DMS153 (cell line): ENCODE results near the gene PLEKHA1.
A peak's percentile ranks its signal among the peaks of the same experiment; 100 is the strongest.

Experiments
- DNase-seq: peaks from one replicate; lab custom pipeline; 2025; lab: John Stamatoyannopoulos, UW

PLEKHA1 gene

GRCh38 chr10:122422266-122422989 lies 47.9 kb downstream of the PLEKHA1 start:
- no peak for DNase-seq

- no peak for DNase-seq
Measured at GRCh38 chr10:122424059-122424458, 49.6 kb downstream of the PLEKHA1 start.

GRCh38 chr10:122426829-122427228 lies 52.3 kb downstream of the PLEKHA1 start:
- DNase-seq: no peak

- no peak for DNase-seq
Measured at GRCh38 chr10:122427280-122427679, 52.8 kb downstream of the PLEKHA1 start.

- no peak for DNase-seq
Measured at GRCh38 chr10:122435212-122435827, 60.8 kb downstream of the PLEKHA1 start.

- no peak for DNase-seq
Measured at GRCh38 chr10:122441961-122442360, 67.5 kb downstream of the PLEKHA1 start.

- no peak for DNase-seq
Measured at GRCh38 chr10:122445469-122445868, 71.0 kb downstream of the PLEKHA1 start.

- no peak for DNase-seq
Measured at GRCh38 chr10:122445904-122446303, 71.4 kb downstream of the PLEKHA1 start.

GRCh38 chr10:122446668-122447423 lies 72.3 kb downstream of the PLEKHA1 start:
- DNase-seq: peak; percentile 19

- DNase-seq: no peak
Measured at GRCh38 chr10:122448600-122448999, 74.1 kb downstream of the PLEKHA1 start.

GRCh38 chr10:122449153-122449552 lies 74.6 kb downstream of the PLEKHA1 start:
- DNase-seq: no peak

- DNase-seq: no peak
Measured at GRCh38 chr10:122450353-122450990, 76.0 kb downstream of the PLEKHA1 start.

- no peak for DNase-seq
Measured at GRCh38 chr10:122454071-122454470, 79.6 kb downstream of the PLEKHA1 start.

- DNase-seq: no peak
Measured at GRCh38 chr10:122454603-122455080, 80.1 kb downstream of the PLEKHA1 start, which contains the start of gene ARMS2. Gene ARMS2 (plus strand): TSS chr10:122454653. CDS start chr10:122454728, 75 bp downstream.

GRCh38 chr10:122455376-122456079 lies 81.0 kb downstream of the PLEKHA1 start:
- no peak for DNase-seq

- no peak for DNase-seq
Measured at GRCh38 chr10:122457934-122458333, 83.4 kb downstream of the PLEKHA1 start.

GRCh38 chr10:122458693-122459092 lies 84.2 kb downstream of the PLEKHA1 start:
- no peak for DNase-seq

GRCh38 chr10:122459561-122460273 lies 85.2 kb downstream of the PLEKHA1 start:
- no peak for DNase-seq

GRCh38 chr10:122460891-122461293 lies 86.4 kb downstream of the PLEKHA1 start:
- DNase-seq: no peak

GRCh38 chr10:122461367-122461728 lies 86.8 kb downstream of the PLEKHA1 start, which contains the start of gene HTRA1:
Gene HTRA1 (plus strand): TSS chr10:122461553. CDS start chr10:122461653, 100 bp downstream.
- no peak for DNase-seq
